Gastroesophageal sphincter (tissue), 4 donors: ENCODE data around the gene TLL1. TPM values are rescaled to one million over a fixed set of nuclear protein-coding genes. Genes with fewer than 3 reads are reported as not detected.

ENCODE experiments used
- ATAC-seq: fragments of 150-250 bp; one replicate; pipeline ENCODE4 v1.9.1; 2016; ENCODE audit warnings: mild to moderate bottlenecking, moderate library complexity
- H3K27ac ChIP-seq, 4 donors: fragments of 200-600 bp; sonication (generic) in 3 of 4; 1 replicate in 3 of 4; 2 replicates in 1 of 4; pipeline ENCODE4 v1.5.1; 2016 to 2019
- H3K27me3 ChIP-seq: fragments of 200-600 bp; sonication (generic); one replicate; pipeline ENCODE4 v1.5.1; 2019
- H3K36me3 ChIP-seq, 2 donors: fragments of 200-600 bp; sonication (generic); one replicate each; pipeline ENCODE4 v1.5.1; 2019; ENCODE audit warnings: control low read depth in 1 of 2
- H3K4me1 ChIP-seq, 3 donors: fragments of 200-600 bp; sonication (generic); 1 replicate in 2 of 3; 2 replicates in 1 of 3; pipeline ENCODE4 v1.5.1; 2016 to 2019; ENCODE audit warnings: control low read depth in 2 of 3
- H3K4me3 ChIP-seq, 2 donors: fragments of 200-600 bp; sonication (generic); one replicate each; pipeline ENCODE4 v1.5.1; 2019; ENCODE audit warnings: mild to moderate bottlenecking in 1 of 2, moderate library complexity in 1 of 2
- H3K9me3 ChIP-seq, 3 donors: fragments of 200-600 bp; sonication (generic); one replicate each; pipeline ENCODE4 v1.5.1; 2017 to 2019; ENCODE audit warnings: control low read depth in 2 of 3
- CTCF ChIP-seq, 4 experiments: fragments of 200-600 bp in 2 of 4; fragments of 450-650 bp in 2 of 4; sonication (generic) in 1 of 4; IDR thresholded peaks; one replicate each; pipeline ENCODE4 v1.5.1; 2017 to 2019; ENCODE audit warnings: antibody characterized with exemption in 4 of 4, mild to moderate bottlenecking in 2 of 4, moderate library complexity in 2 of 4
- EP300 ChIP-seq: sonication (generic); formaldehyde crosslinking; IDR thresholded peaks from one replicate; pipeline ENCODE4 v1.6.1; 2017; ENCODE audit warnings: antibody characterized with exemption, mild to moderate bottlenecking
- POLR2A ChIP-seq, 2 donors: fragments of 450-650 bp; IDR thresholded peaks; one replicate each; pipeline ENCODE4 v1.6.1; 2017; ENCODE audit warnings: antibody characterized with exemption in 2 of 2, mild to moderate bottlenecking in 2 of 2, moderate library complexity in 1 of 2
- POLR2AphosphoS5 ChIP-seq: sonication (generic); formaldehyde crosslinking; IDR thresholded peaks from one replicate; pipeline ENCODE4 v1.6.1; 2017; ENCODE audit warnings: antibody characterized with exemption
- WGBS, 2 donors: methylation state at CpG; one replicate each; pipeline ENCODE4 v1.1.5; 2018; ENCODE audit warnings: low coverage in 1 of 2; 5-methylcytosine and 5-hydroxymethylcytosine counted together
- total RNA-seq, 4 donors: library from RNA; depleted of rRNA; stranded (reverse); fragments of >200 nt; gene quantifications; one replicate each; pipeline ENCODE4 v1.1.0, GENCODE V29; 2016

TLL1 gene
- total RNA-seq, 4 donors from 2014 or later, result 7.0 to 9.3 (median 8.6) TPM

- no peaks in the 10 kb centered on the region for H3K9me3 ChIP-seq
- no peaks in the 10 kb centered on the region for H3K4me1 ChIP-seq
- H3K36me3 ChIP-seq, result no peaks in the 10 kb centered on the region
- no peak overlapping the region for H3K4me3 ChIP-seq
- no peak overlapping the region for H3K27ac ChIP-seq
- no peaks in the 10 kb centered on the region for H3K27me3 ChIP-seq
- no peak for ATAC-seq
- TF ChIP-seq CTCF (IDR thresholded peaks at IDR 0.05), result no peak
- 30 to 63% methylated on average over 1 of the region's 1 CpG for WGBS, 2 donors
Observed at GRCh38 chr4:166075599-166075998, 202.6 kb downstream of the TLL1 start.

- Histone ChIP-seq H3K27me3 (no peaks in the 10 kb centered on the region), H3K9me3 (no peaks in the 10 kb centered on the region), H3K27ac (no peak overlapping the region), H3K4me3 (no peak overlapping the region), H3K36me3 (no peaks in the 10 kb centered on the region), H3K4me1 (no peaks in the 10 kb centered on the region)
- no peak for ATAC-seq
- WGBS, 2 donors, result 70 to 95% methylated on average over 4 of the region's 4 CpGs
- TF ChIP-seq POLR2AphosphoS5, result no peak
- TF ChIP-seq CTCF (IDR thresholded peaks at IDR 0.05), result no peak
- no peak for TF ChIP-seq POLR2A (IDR thresholded peaks at IDR 0.05)
- TF ChIP-seq EP300, result no peak
Observed at GRCh38 chr4:166077782-166078181, 204.7 kb downstream of the TLL1 start.

- Histone ChIP-seq H3K4me3 (no peak overlapping the region), H3K4me1 (no peaks in the 10 kb centered on the region), H3K27ac (no peak overlapping the region), H3K9me3 (no peaks in the 10 kb centered on the region), H3K36me3 (no peaks in the 10 kb centered on the region), H3K27me3 (no peaks in the 10 kb centered on the region)
- TF ChIP-seq POLR2A (IDR thresholded peaks at IDR 0.05) (no peak), POLR2AphosphoS5 (no peak), CTCF (IDR thresholded peaks at IDR 0.05) (no peak), EP300 (no peak)
- no peak for ATAC-seq
- 91 to 98% methylated on average over 3 of the region's 3 CpGs for WGBS, 2 donors
Observed at GRCh38 chr4:166078383-166078782, 205.3 kb downstream of the TLL1 start.

GRCh38 chr4:166078955-166079354 lies 205.9 kb downstream of the TLL1 start:
- TF ChIP-seq POLR2A (IDR thresholded peaks at IDR 0.05), result no peak
- no peak for TF ChIP-seq CTCF (IDR thresholded peaks at IDR 0.05)
- no peak for TF ChIP-seq POLR2AphosphoS5
- no peak for TF ChIP-seq EP300
- Histone ChIP-seq H3K4me1 (no peaks in the 10 kb centered on the region), H3K27ac (no peak overlapping the region), H3K36me3 (no peaks in the 10 kb centered on the region), H3K4me3 (no peak overlapping the region), H3K9me3 (no peaks in the 10 kb centered on the region), H3K27me3 (no peaks in the 10 kb centered on the region)
- no peak for ATAC-seq
- 94 to 100% methylated on average over 2 of the region's 2 CpGs for whole genome bisulfite sequencing, 2 donors

GRCh38 chr4:166087569-166087968 lies 214.5 kb downstream of the TLL1 start:
- Histone ChIP-seq H3K4me1 (no peaks in the 10 kb centered on the region), H3K4me3 (no peak overlapping the region), H3K36me3 (no peaks in the 10 kb centered on the region), H3K27ac (no peak overlapping the region), H3K9me3 (no peaks in the 10 kb centered on the region), H3K27me3 (no peaks in the 10 kb centered on the region)
- ATAC-seq, result no peak
- no peak for TF ChIP-seq EP300
- no peak for TF ChIP-seq POLR2A (IDR thresholded peaks at IDR 0.05)
- no peak for TF ChIP-seq POLR2AphosphoS5
- TF ChIP-seq CTCF (IDR thresholded peaks at IDR 0.05), result no peak
- WGBS, 2 donors, result 74% methylated on average over 2 of the region's 2 CpGs; no CpG with 5 or more reads in 1 of the 2 donors
